Measurements from ENCODE around the gene RPL11.

The RPL11 gene

GRCh38 chr1:23664837-23665795 lies 26.5 kb upstream of the RPL11 start:
- TF ChIP-seq USF1 (IDR thresholded peaks at IDR 0.05) (no peak), RAD21 (IDR thresholded peaks at IDR 0.05; ENCODE audit: low read depth) (peak; percentile 54)

GRCh38 chr1:23667411-23667810 lies 24.2 kb upstream of the RPL11 start:
- TF ChIP-seq USF1 (IDR thresholded peaks at IDR 0.05) = no peak
- no peak for TF ChIP-seq TEAD4 (IDR thresholded peaks at IDR 0.05)
- no peak for TF ChIP-seq FOXM1 (IDR thresholded peaks at IDR 0.05; ENCODE audit: borderline replicate concordance, low read depth)
- TF ChIP-seq TCF12 (IDR thresholded peaks at IDR 0.05; ENCODE audit: low read depth) = no peak
- TF ChIP-seq RAD21 (IDR thresholded peaks at IDR 0.05; ENCODE audit: low read depth) = no peak
- TF ChIP-seq, protein P1, sequence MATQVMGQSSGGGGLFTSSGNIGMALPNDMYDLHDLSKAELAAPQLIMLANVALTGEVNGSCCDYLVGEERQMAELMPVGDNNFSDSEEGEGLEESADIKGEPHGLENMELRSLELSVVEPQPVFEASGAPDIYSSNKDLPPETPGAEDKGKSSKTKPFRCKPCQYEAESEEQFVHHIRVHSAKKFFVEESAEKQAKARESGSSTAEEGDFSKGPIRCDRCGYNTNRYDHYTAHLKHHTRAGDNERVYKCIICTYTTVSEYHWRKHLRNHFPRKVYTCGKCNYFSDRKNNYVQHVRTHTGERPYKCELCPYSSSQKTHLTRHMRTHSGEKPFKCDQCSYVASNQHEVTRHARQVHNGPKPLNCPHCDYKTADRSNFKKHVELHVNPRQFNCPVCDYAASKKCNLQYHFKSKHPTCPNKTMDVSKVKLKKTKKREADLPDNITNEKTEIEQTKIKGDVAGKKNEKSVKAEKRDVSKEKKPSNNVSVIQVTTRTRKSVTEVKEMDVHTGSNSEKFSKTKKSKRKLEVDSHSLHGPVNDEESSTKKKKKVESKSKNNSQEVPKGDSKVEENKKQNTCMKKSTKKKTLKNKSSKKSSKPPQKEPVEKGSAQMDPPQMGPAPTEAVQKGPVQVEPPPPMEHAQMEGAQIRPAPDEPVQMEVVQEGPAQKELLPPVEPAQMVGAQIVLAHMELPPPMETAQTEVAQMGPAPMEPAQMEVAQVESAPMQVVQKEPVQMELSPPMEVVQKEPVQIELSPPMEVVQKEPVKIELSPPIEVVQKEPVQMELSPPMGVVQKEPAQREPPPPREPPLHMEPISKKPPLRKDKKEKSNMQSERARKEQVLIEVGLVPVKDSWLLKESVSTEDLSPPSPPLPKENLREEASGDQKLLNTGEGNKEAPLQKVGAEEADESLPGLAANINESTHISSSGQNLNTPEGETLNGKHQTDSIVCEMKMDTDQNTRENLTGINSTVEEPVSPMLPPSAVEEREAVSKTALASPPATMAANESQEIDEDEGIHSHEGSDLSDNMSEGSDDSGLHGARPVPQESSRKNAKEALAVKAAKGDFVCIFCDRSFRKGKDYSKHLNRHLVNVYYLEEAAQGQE (IDR thresholded peaks at IDR 0.05; ENCODE audit: low read depth) = no peak
- no peak for TF ChIP-seq TAF1 (IDR thresholded peaks at IDR 0.05; ENCODE audit: low read depth)

DNA sequence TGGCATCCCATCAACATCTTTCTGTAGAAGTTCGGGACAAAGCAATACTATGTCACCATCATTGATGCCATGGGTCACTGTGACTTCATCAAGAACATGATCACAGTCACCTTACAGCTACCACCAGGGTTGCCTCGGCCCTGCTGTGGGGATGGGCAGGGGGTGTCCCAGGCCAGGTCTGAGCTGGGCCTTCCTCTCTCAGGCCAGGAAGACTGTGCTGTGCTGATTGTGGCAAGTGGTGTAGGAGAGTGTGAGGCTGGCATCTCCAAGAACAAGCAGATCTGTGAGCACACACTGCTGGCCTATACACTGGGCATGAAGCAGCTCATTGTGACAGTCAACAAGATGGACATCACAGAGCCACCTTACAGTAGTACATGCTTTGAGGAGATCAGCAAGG lies 20.9 kb upstream of the RPL11 start:
- TF ChIP-seq CEBPB (IDR thresholded peaks at IDR 0.05) = no peak
- TF ChIP-seq USF1 (IDR thresholded peaks at IDR 0.05) = no peak
- TF ChIP-seq, protein P2, sequence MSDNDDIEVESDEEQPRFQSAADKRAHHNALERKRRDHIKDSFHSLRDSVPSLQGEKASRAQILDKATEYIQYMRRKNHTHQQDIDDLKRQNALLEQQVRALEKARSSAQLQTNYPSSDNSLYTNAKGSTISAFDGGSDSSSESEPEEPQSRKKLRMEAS (IDR thresholded peaks at IDR 0.05) = no peak
- no peak for TF ChIP-seq NFIC (IDR thresholded peaks at IDR 0.05)
- TF ChIP-seq RAD21 (IDR thresholded peaks at IDR 0.05; ENCODE audit: low read depth) = no peak
- TF ChIP-seq TCF12 (IDR thresholded peaks at IDR 0.05; ENCODE audit: low read depth) = no peak
- no peak for TF ChIP-seq TAF1 (IDR thresholded peaks at IDR 0.05; ENCODE audit: low read depth)
- no peak for TF ChIP-seq EGR1 (IDR thresholded peaks at IDR 0.05)
- no peak for TF ChIP-seq FOXM1 (IDR thresholded peaks at IDR 0.05; ENCODE audit: borderline replicate concordance, low read depth)
- no peak for TF ChIP-seq TEAD4 (IDR thresholded peaks at IDR 0.05)
- TF ChIP-seq ZBTB7A (IDR thresholded peaks at IDR 0.05; ENCODE audit: low read depth) = no peak
- TF ChIP-seq YY1 (IDR thresholded peaks at IDR 0.05; ENCODE audit: low read depth) = no peak
- no peak for TF ChIP-seq EP300 (IDR thresholded peaks at IDR 0.05; ENCODE audit: borderline replicate concordance)
- TF ChIP-seq CREB1 (IDR thresholded peaks at IDR 0.05; ENCODE audit: low read depth) = no peak
- TF ChIP-seq, protein P1 (IDR thresholded peaks at IDR 0.05; ENCODE audit: low read depth) = no peak

DNA sequence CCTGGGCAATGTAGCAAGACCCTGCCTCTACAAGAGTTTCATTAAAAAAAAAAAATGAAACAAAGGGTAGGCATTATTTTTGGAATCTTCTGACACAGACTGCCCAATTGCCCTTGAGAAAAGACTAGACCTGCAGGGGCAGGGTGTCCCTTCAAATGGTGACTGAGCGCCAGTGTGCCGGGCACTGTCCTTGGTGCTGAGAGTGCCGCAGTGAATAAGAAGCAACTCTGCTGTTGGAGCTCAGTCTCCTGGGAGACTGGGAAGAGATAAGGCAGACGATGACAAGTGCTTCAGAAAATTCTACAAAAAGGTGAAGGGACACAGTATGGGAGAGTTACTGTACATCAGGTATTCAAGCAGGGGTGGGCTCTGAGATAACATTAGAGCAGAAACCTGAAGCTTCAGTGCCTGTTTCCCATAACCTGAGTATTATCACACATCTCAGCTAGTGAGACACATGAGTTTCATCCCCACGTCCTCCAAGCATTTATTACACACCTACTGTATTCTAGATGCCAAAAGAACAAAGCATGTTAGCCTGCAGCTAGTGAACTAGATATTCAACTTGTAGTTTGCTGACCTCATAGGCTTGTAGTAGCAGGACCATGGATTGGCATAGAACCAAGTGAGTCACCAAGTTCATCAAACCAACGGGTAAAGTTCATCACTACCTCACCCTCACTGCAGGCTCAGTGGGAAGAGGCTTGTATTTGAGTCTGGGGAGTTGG lies 18.4 kb upstream of the RPL11 start:
- TF ChIP-seq RAD21 (IDR thresholded peaks at IDR 0.05; ENCODE audit: low read depth) (no peak), CEBPB (IDR thresholded peaks at IDR 0.05) (no peak), NFIC (IDR thresholded peaks at IDR 0.05) (peak; percentile 36; the same call in 1 of the 2 replicates), TEAD4 (IDR thresholded peaks at IDR 0.05) (no peak), YY1 (IDR thresholded peaks at IDR 0.05; ENCODE audit: low read depth) (no peak), TCF12 (IDR thresholded peaks at IDR 0.05; ENCODE audit: low read depth) (no peak), EGR1 (IDR thresholded peaks at IDR 0.05) (no peak), FOXM1 (IDR thresholded peaks at IDR 0.05; ENCODE audit: borderline replicate concordance, low read depth) (no peak)
- TF ChIP-seq, protein P2 (IDR thresholded peaks at IDR 0.05) = 0 out of 2 replicates have a peak, but pooled peaks have one; percentile 24
- TF ChIP-seq, protein P1 (IDR thresholded peaks at IDR 0.05; ENCODE audit: low read depth) = peak; percentile 96
